A673 (cell line): ENCODE measurements around the gene SLCO6A1. TPM values are rescaled to one million over a fixed set of nuclear protein-coding genes. Genes with fewer than 3 reads are reported as not detected.

Experiments
- BruUV-seq: library from RNA; stranded (reverse); fragments of 400-500 nt; replicated peaks from 2 replicates; lab custom pipeline; 2021; lab: Mats Ljungman, UMichigan
- CTCF ChIA-PET: fragments of 300-600 bp; sonication (Branson Sonifier 250); formaldehyde crosslinking; loops from one replicate; lab custom pipeline; 2022; ENCODE audit warnings: antibody characterized with exemption; lab: Charles Lee
- POLR2A ChIA-PET: fragments of 300-600 bp; sonication (Branson Sonifier 250); formaldehyde crosslinking; loops from one replicate; lab custom pipeline; 2022; ENCODE audit warnings: antibody characterized with exemption; ENCODE audit not compliant: low non-redundant PET; lab: Charles Lee
- DNase-seq: peaks from one replicate; pipeline ENCODE4 v3.0.0-alpha.2; 2015; ENCODE audit warnings: low spot score
- H3K27ac ChIP-seq: fragments of 200-600 bp; sonication (generic); 2 replicates; pipeline ENCODE4 v1.5.1; 2016; ENCODE audit warnings: mixed run types, low read depth, mild to moderate bottlenecking, mixed read lengths, antibody characterized with exemption, low read length; ENCODE audit not compliant: poor library complexity, severe bottlenecking
- H3K27me3 ChIP-seq: fragments of 200-600 bp; sonication (generic); replicated peaks from 2 replicates; pipeline ENCODE4 v1.6.1; 2017; ENCODE audit warnings: mixed run types, low read depth, mild to moderate bottlenecking, mixed read lengths, antibody characterized with exemption, low read length; ENCODE audit not compliant: insufficient read depth, poor library complexity
- H3K36me3 ChIP-seq: fragments of 200-600 bp; sonication (generic); 2 replicates; pipeline ENCODE4 v1.6.1; 2016; ENCODE audit warnings: mixed run types, mild to moderate bottlenecking, mixed read lengths, antibody characterized with exemption, low read length; ENCODE audit not compliant: insufficient read depth, poor library complexity, severe bottlenecking
- H3K4me1 ChIP-seq: fragments of 200-600 bp; sonication (generic); 2 replicates; pipeline ENCODE4 v1.6.1; 2017; ENCODE audit warnings: mixed run types, mild to moderate bottlenecking, mixed read lengths, antibody characterized with exemption, low read length; ENCODE audit not compliant: insufficient read depth, poor library complexity, severe bottlenecking
- H3K4me3 ChIP-seq: fragments of 200-600 bp; sonication (generic); 2 replicates; pipeline ENCODE4 v1.5.1; 2016; ENCODE audit warnings: low read depth, mixed run types, mild to moderate bottlenecking, mixed read lengths, low read length; ENCODE audit not compliant: poor library complexity, severe bottlenecking
- H3K9me3 ChIP-seq: fragments of 200-600 bp; sonication (generic); 2 replicates; pipeline ENCODE4 v1.6.1; 2016; ENCODE audit warnings: mixed run types, low read depth, mild to moderate bottlenecking, mixed read lengths, antibody characterized with exemption, low read length; ENCODE audit not compliant: poor library complexity, severe bottlenecking
- CTCF ChIP-seq: fragments of 300-800, 200-600 bp; sonication (generic); conservative IDR thresholded peaks from 2 replicates; pipeline ENCODE4 v1.5.1; 2017; ENCODE audit warnings: low read depth, mild to moderate bottlenecking, antibody characterized with exemption, low read length, moderate library complexity, mixed read lengths
- EZH2 ChIP-seq: fragments of 200-600 bp; sonication (generic); IDR thresholded peaks from 2 replicates; pipeline ENCODE4 v1.6.1; 2017; ENCODE audit warnings: borderline replicate concordance, low read depth, mild to moderate bottlenecking, mixed read lengths, antibody characterized with exemption, low read length; ENCODE audit not compliant: poor library complexity, severe bottlenecking
- intact Hi-C: fragments of 100-400 bp; cut with micrococcal nuclease; formaldehyde crosslinking; loops from one replicate; pipeline ENCODE4 v1.10.0; 2022; ENCODE audit not compliant: unreplicated experiment
- total RNA-seq: library from RNA; stranded (reverse); gene quantifications from 2 replicates; pipeline ENCODE4 v1.2.3, GENCODE V29; 2021

The SLCO6A1 gene
- total RNA-seq, 1 experiment from 2014 or later = not detected

DNA sequence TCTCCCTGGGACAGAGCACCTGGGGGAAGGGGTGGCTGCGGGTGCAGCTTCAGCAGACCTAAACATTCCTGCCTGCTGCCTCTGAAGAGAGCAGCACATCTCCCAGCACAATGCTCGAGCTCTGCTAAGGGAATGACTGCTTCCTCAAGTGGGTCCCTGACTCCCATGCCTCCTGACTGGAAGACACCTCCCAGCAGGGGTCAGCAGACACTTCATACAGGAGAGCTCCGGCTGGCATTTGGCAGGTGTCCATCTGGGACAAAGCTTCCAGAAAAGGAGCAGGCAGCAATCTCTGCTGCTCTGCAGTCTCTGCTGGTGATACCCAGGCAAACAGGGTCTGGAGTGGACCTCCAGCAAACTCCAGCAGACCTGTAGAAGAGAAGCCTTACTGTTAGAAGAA lies 77.2 kb downstream of the SLCO6A1 start:
- BruUV-seq = no TSS peak
- intact Hi-C loops = no loop called here
- H3K27me3 ChIP-seq = peaks cover 4% of the 10 kb centered on the region
- ChIA-PET POLR2A (no interaction called here), CTCF (no interaction called here)
- no peaks in the 10 kb centered on the region for H3K36me3 ChIP-seq
- no peaks in the 10 kb centered on the region for H3K4me1 ChIP-seq
- TF ChIP-seq EZH2 = no peak
- no peak for TF ChIP-seq CTCF
- H3K9me3 ChIP-seq = no peaks in the 10 kb centered on the region
- DNase-seq = peak; percentile 15
- H3K27ac ChIP-seq = no peak overlapping the region
- H3K4me3 ChIP-seq = no peak overlapping the region

GRCh38 chr5:102418531-102418930 lies 80.3 kb downstream of the SLCO6A1 start:
- no peak for DNase-seq
- H3K4me3 ChIP-seq = no peak overlapping the region
- no peak overlapping the region for H3K27ac ChIP-seq
- no peaks in the 10 kb centered on the region for H3K36me3 ChIP-seq
- ChIA-PET CTCF (no interaction called here), POLR2A (no interaction called here)
- H3K9me3 ChIP-seq = no peaks in the 10 kb centered on the region
- H3K27me3 ChIP-seq = peaks cover 13% of the 10 kb centered on the region
- H3K4me1 ChIP-seq = no peaks in the 10 kb centered on the region
- intact Hi-C loops = no loop called here
- no TSS peak for BruUV-seq
- TF ChIP-seq CTCF (no peak), EZH2 (no peak)

DNA sequence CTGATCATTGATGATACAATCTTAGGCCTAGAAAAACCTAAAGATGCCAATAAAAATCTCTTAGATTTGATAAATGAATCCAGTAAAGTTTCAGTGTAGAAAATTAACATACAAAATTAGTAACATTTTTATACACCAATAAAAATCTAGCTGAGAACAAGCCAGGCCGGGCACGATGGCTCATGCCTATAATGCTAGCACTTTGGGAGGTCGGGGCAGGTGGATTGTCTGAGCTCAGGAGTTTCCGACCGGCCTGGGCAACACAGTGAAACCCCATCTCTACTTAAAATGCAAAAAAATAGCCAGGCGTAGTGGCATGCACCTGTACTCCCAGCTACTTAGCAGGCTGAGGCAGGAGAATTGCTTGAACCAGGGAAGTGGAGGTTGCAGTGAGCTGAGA lies 84.4 kb downstream of the SLCO6A1 start:
- Histone ChIP-seq H3K4me1 (no peaks in the 10 kb centered on the region), H3K9me3 (no peaks in the 10 kb centered on the region), H3K36me3 (no peaks in the 10 kb centered on the region), H3K27me3 (peaks cover 25% of the 10 kb centered on the region), H3K4me3 (no peak overlapping the region), H3K27ac (no peak overlapping the region)
- no peak for TF ChIP-seq CTCF
- TF ChIP-seq EZH2 = no peak
- BruUV-seq = no TSS peak
- intact Hi-C loops = no loop called here
- no peak for DNase-seq
- CTCF ChIA-PET = no interaction called here
- POLR2A ChIA-PET = no interaction called here
